Inferior parietal cortex (tissue), 1 donor: ENCODE data around the gene PDE4DIP.
"Not testable (repeated sequence)": the region's sequence is repeated elsewhere in the genome, so short reads cannot be mapped to it uniquely, and the experiment has no call there.

Experiments
- DNase-seq: peaks from one replicate; pipeline ENCODE4 v3.0.0-alpha.2; 2016; ENCODE audit errors: extremely low spot score

PDE4DIP gene

DNA sequence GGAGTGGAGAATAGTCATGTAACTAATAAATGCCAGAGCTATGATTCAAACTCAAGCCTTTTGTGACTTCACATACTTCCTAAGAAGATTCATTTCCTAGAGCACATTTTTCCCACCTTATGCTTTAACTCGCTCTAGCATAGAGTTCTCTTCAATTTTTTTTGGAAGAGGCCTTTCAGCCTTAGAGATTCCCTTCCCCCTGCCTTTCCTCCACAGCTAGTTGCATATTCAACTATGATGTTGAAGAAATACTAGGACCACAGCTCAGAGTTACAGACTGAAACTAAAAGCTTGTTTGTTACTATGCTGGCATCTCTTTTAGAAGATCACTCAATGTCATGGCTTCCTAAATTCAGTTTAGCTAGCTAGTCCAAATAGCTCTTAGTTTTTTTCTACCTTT is 131.2 kb downstream of the PDE4DIP start:
- DNase-seq, result not testable (repeated sequence)

- not testable (repeated sequence) for DNase-seq
Observed at GRCh38 chr1:148975866-148976537, 131.8 kb downstream of the PDE4DIP start.

- DNase-seq, result not testable (repeated sequence)
Observed at GRCh38 chr1:148977785-148978184, 133.6 kb downstream of the PDE4DIP start.

GRCh38 chr1:148989378-148989777 is 145.2 kb downstream of the PDE4DIP start:
- DNase-seq, result not testable (repeated sequence)

DNA sequence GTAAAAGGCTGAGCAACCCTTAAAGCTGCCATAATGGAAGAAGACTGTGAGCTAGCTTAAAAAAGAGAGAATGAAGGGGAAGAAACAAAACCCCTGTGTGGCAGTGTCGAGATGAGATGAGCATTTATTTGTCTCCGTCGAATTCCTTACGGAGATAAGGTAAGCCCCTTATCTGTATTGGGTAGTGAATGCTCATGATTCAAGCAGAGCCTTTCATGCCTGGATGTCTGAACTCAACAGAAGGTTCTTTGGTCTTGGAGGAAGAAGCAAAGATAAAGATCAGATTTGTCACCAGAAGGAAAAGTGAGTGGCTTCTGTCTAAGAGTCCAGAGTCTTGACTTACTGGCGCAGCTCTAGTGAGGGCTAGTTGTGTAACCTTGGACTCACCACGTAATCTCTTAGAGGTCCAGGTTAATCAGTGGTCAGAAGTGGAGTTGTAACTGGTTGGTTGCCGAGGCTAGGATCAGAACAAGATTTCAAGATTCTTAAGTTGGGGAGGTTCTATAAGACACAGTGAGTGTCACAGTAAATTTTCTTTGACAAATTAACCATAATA is 146.1 kb downstream of the PDE4DIP start:
- DNase-seq, result not testable (repeated sequence)

DNA sequence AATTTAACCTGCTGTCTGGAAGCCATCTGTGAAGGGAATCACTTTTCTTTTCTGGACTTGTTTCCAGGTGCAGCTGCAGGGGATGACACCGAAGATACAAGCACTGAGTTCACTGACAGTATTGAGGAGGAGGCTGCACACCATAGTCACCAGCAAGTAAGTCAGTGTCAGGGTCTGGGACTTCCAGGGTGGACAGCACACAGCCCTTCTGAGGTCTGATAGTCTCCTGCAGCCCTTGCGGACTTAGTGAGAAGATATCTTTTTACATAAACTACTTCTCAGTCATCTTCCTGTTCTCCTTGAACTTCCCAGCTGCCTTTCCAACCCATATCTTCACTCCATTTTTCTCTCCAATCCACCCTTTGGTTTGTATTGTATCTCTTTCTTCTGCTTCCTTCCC is 147.6 kb downstream of the PDE4DIP start:
- not testable (repeated sequence) for DNase-seq

DNA sequence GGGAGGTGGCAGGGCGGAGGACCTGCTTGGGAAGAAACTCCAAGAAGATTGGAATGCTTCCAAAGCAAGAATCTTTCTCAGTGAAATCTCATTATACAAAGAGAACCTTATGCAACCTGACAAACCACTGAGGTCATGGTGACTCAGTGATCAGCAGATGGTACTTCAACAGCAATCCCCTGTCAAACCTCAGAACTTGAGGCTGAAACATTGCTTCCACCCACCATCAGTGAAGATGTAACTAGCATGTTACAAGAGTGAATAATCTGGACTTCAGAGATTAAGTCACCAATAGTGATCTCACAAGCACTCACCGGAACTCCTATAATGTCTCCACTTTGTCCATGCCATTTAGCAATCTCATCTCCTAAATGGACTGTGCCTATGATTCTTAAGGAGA is 148.1 kb downstream of the PDE4DIP start:
- DNase-seq, result not testable (repeated sequence)

DNA sequence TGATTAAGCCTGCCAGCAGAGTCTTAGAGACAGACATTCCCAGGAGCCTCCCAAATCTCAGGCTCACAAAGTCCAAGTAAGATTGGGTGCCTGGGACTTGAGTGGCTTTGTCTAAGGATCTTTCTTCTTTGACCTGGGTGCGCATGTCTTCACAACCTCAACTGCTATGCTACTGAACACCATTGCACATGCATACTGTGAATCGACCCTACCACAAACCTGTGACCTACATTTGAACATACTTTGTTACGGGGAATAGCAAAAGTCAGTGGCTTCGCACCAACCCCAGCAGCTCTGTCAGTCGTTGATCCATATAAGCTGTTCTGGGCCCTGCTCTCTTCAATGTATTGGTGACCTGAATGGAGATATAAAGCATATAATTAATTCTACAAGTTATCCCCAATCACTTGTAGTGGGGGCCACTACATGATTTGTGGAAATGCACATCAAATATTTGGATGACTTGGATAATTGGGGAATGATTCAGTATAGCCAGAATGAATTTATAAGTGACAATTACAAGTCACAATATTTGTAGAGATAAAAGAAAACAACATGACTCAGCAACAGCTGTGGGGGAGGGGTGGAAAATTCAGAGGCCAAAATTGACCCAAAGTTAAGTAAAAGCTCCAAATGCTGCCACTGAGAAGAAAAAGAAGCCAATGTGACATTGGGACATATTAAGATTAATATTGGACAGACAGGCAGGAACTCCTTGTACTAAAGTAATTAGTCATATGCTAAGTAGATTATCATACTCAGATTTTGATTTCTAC is 152.4 kb downstream of the PDE4DIP start:
- DNase-seq, result not testable (repeated sequence)

DNA sequence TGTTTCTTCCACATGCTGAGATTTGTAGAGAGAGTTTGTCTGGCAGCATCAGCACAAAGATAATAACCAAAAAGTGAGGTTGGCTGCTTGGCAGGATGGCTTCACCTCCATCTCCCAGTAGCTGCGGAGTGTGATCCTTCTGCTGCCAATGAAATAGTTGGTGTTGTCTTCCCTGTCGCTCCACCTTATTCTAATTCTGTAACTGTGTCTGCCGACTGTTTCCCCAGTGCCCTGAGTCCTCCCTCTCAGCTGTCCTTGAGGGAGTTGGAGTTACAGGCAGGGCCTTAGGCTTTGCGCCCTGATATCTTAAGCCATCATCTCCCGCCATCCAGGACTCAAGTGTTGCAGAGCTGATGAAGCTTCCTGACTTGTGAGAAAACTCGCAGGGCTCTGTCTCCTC is 153.2 kb downstream of the PDE4DIP start:
- not testable (repeated sequence) for DNase-seq

GRCh38 chr1:149002664-149003063 is 158.4 kb downstream of the PDE4DIP start:
- DNase-seq, result not testable (repeated sequence)

- not testable (repeated sequence) for DNase-seq
Observed at GRCh38 chr1:149008326-149008725, 164.1 kb downstream of the PDE4DIP start.

DNA sequence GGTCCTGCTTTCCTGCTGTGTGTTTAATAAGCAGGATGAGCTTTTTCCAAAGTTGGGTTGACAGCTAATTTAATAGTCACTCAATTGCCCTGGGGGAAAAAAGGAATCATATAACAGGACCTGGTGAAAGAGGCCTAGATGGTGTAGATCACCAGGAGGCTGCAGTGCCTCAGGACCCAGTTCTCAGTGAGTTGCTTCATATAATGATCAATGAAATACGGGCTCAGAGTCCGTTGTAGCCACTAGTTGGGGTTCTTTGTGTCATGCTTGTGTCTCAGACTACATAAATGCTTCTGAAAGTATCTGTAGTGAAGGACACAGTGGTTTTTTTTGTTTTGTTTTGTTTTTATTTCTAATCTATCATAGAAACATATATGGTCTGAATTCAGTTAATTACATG is 164.5 kb downstream of the PDE4DIP start:
- not testable (repeated sequence) for DNase-seq

DNA sequence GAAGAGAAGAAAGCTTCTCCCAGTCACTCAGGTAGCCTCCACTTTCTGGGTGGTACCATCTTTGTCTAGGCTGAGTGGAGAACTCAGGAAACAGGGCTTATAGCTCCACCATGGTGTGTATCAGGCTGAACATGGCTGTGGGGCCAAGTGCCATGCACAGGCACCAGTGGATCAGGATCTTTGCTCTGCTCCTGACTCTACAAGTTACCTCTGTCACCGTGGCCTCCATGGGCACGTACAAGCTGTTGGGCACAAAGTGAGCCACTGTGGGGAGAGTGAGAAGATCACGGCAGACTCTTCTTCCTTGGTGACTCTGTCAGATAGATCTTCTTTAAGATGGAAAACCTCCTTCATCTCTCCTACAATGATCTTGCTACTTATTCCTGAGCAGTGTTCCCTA is 165.5 kb downstream of the PDE4DIP start:
- DNase-seq, result not testable (repeated sequence)

DNA sequence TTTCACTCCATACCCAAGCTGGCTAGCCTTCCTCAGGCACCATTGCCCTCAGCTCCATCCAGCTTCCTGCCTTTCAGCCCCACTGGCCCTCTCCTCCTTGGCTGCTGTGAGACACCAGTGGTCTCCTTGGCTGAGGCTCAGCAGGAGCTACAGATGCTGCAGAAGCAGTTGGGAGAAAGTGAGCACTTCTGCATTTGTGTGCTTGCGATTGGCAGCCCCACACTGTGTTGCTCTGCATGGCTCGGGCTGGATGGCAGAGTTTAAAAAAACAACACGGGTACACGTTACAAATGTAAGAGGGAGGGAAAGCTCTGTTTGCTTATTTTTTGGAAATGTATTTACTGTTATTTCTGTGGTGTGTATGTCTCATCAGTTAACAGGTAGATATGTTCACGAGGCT is 168.4 kb downstream of the PDE4DIP start:
- not testable (repeated sequence) for DNase-seq

GRCh38 chr1:149013513-149013912 is 169.3 kb downstream of the PDE4DIP start:
- DNase-seq, result not testable (repeated sequence)

DNA sequence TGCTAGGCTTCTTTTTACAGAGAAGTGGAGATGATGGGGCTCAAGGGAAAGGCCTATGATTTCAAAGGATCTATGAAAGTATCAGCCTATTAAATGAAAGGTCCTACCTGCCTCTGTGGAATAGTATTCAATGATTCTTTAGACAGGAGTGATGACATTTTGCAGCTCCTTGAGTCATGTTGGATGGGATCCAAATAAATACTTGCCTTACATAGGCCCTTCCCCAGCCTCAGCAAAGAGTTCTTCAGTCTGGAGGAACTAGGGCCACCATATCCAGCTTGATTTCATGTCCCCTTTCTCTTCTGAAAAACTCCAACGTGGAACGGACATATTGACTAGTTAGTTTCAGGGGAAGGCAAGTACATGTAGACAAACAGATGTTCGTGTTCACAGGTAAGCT is 171.3 kb downstream of the PDE4DIP start:
- DNase-seq, result not testable (repeated sequence)

DNA sequence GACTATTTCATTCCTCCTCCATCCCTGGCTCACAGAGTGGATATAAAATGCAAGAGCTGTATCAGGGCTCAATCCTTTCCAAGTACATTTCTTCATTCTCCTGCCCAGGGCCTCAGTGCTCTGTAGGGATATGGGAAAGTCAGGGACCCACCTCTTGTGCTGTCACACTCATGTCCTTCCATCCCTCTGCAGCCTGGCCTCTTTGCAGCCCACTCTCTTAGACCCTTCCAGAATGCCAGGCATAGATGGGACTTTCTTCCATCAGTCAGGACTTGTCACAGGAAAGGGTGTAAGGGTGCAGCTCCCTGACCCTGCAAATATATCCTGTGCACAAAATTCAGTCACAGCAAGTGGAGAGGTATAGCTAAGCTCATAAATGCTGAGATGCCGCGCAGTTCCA is 172.4 kb downstream of the PDE4DIP start:
- DNase-seq, result not testable (repeated sequence)

DNA sequence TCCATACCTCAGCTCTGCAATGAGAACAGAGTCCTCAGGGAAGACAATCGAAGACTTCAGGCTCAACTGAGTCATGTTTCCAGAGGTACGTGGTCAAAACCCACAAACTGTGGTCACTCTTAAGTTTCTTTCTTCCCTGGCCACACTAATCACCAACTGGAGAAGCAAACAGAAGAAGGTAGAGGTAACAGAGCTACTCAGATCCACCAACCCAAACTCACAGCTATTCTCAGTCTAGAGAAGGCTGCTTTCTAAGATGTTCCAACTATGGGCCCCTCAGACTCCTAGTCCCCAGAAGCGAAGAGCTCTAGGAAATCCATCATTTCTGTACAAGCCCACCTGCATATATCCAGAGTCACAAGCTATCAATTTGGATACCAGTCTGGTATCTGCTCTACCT is 174.3 kb downstream of the PDE4DIP start:
- not testable (repeated sequence) for DNase-seq

DNA sequence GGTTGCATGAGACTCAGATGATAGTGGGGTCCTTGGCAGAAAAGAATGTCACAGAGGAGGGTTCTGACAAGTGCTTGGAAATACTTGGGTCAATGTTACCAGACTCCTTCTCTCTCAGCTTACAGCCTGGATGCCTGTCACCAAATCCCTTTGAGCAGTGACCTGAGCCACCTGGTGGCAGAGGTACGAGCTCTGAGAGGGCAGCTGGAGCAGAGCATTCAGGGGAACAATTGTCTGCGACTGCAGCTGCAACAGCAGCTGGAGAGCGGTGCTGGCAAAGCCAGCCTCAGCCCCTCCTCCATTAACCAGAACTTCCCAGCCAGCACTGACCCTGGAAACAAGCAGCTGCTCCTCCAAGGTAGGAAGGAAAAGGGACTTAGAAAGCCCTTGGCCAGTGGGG is 180.1 kb downstream of the PDE4DIP start:
- not testable (repeated sequence) for DNase-seq

DNA sequence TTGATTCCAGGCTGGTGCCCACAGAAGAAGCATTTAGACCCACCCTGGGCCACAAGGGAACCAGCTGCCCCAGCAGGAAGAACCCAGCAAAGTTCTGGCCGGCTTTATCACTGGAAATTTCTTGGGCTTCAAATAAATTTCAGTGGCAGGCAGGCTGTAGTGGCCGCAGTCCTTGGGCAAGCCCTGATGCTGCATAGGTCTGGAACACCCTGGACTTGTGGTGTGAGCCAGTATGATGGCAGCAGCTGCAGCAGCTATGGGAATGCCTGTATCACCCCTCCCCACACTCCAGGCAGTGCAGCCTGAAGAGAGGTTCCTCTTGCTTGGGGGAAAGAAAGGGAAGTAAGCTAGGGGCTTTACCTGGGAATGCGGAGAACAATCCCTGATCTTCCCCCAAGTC is 189.7 kb downstream of the PDE4DIP start:
- DNase-seq, result not testable (repeated sequence)

GRCh38 chr1:149043056-149043455 is 198.8 kb downstream of the PDE4DIP start:
- not testable (repeated sequence) for DNase-seq

DNA sequence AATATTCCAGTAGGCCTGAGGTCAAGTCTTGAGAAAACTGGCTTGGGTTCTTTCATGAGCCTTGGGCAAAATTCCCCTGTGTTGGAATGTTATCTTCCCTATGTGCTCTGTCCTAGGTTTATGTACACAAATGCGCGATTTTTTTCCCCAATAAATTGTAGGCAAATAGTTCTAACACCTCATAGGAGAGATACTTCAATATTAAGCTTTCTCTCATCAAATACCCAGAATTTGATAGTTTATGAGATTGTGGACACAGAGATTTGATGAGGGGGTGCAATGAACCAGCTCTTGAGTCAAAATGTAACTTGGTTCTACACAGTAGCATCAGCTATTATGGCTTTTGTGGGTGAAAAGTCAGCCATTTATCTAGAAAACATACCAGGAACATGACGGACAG is 220.4 kb downstream of the PDE4DIP start:
- not testable (repeated sequence) for DNase-seq
